HL-60/S4 treated with phorbol 12-myristate 13-acetate at 8.2 ng/mL for 4 days and 3 days (cell line): ENCODE data around the gene PFN1.

Source experiments
- in situ Hi-C: fragments of 300-500 bp; cut with MboI; formaldehyde crosslinking; loops from 2 replicates; pipeline ENCODE4 v1.15.0; 2022; ENCODE audit warnings: low sequenced_read_pairs

The PFN1 gene

GRCh38 chr17:4945944-4946280, 2.4 kb downstream of the PFN1 start:
- in situ Hi-C loops: no loop called here

- in situ Hi-C loops: no loop called here
These were observed 3.0 kb downstream of the PFN1 start for GRCh38 chr17:4945176-4945943.

- in situ Hi-C loops: no loop called here
These were observed 3.7 kb downstream of the PFN1 start for GRCh38 chr17:4944554-4945175.

- in situ Hi-C loops: no loop called here
These were observed 4.2 kb downstream of the PFN1 start for GRCh38 chr17:4944163-4944553.

GRCh38 chr17:4942760-4943508, 5.4 kb downstream of the PFN1 start:
- in situ Hi-C loops: no loop called here

GRCh38 chr17:4941319-4941610, 7.1 kb downstream of the PFN1 start:
- in situ Hi-C loops: no loop called here

- in situ Hi-C loops: no loop called here
These were observed 7.6 kb downstream of the PFN1 start for GRCh38 chr17:4940555-4941318.

- in situ Hi-C loops: no loop called here
These were observed 8.4 kb downstream of the PFN1 start, which contains the start of the genes RNF167 and SLC25A11 for GRCh38 chr17:4939796-4940554. Gene RNF167 (plus strand): TSS chr17:4940268. CDS start chr17:4940910, 642 bp downstream. Gene SLC25A11 (minus strand): TSS chr17:4940046. CDS start chr17:4939910, 136 bp downstream.

GRCh38 chr17:4939546-4939795, 8.9 kb downstream of the PFN1 start:
- in situ Hi-C loops: no loop called here

- in situ Hi-C loops: no loop called here
These were observed 9.4 kb downstream of the PFN1 start for GRCh38 chr17:4938688-4939545.

GRCh38 chr17:4938069-4938491, 10.2 kb downstream of the PFN1 start:
- in situ Hi-C loops: no loop called here

GRCh38 chr17:4937553-4937952, 10.8 kb downstream of the PFN1 start:
- in situ Hi-C loops: no loop called here

GRCh38 chr17:4936436-4936835, 11.9 kb downstream of the PFN1 start:
- in situ Hi-C loops: no loop called here

- in situ Hi-C loops: no loop called here
These were observed 12.7 kb downstream of the PFN1 start for GRCh38 chr17:4935650-4936049.

GRCh38 chr17:4934173-4934979, 14.0 kb downstream of the PFN1 start:
- in situ Hi-C loops: no loop called here

GRCh38 chr17:4933646-4934045, 14.7 kb downstream of the PFN1 start:
- in situ Hi-C loops: no loop called here

- in situ Hi-C loops: no loop called here
These were observed 15.6 kb downstream of the PFN1 start for GRCh38 chr17:4932756-4933155.

GRCh38 chr17:4931963-4932362, 16.4 kb downstream of the PFN1 start, which contains the start of gene GP1BA:
Gene GP1BA (plus strand): TSS chr17:4932277. CDS start chr17:4932605, 328 bp downstream.
- in situ Hi-C loops: no loop called here

- in situ Hi-C loops: no loop called here
These were observed 19.4 kb downstream of the PFN1 start for GRCh38 chr17:4928881-4929280.
